Measurements from ENCODE around the gene FOXP3.

DNA sequence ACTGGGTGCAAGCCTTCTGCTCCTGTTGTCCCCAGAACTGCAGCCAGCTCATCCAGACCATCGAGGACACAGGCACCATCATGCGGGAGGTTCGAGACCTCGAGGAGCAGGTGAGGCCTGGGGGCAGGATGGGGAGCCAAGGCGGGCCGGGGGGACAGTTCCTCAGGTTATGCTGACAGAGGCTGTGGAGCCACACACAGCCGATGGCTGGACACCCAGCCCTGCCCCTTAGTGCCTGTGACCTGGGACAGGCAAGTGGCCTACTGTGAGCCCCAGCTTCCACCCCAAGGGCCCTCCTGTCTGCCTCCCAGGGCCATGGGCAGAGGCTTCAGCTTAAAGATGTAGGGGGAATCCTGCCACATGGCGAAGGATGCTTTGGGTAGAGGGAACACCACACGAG, 14.9 kb downstream of the FOXP3 start:
- TF ChIP-seq, protein P1, sequence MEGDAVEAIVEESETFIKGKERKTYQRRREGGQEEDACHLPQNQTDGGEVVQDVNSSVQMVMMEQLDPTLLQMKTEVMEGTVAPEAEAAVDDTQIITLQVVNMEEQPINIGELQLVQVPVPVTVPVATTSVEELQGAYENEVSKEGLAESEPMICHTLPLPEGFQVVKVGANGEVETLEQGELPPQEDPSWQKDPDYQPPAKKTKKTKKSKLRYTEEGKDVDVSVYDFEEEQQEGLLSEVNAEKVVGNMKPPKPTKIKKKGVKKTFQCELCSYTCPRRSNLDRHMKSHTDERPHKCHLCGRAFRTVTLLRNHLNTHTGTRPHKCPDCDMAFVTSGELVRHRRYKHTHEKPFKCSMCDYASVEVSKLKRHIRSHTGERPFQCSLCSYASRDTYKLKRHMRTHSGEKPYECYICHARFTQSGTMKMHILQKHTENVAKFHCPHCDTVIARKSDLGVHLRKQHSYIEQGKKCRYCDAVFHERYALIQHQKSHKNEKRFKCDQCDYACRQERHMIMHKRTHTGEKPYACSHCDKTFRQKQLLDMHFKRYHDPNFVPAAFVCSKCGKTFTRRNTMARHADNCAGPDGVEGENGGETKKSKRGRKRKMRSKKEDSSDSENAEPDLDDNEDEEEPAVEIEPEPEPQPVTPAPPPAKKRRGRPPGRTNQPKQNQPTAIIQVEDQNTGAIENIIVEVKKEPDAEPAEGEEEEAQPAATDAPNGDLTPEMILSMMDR (IDR thresholded peaks at IDR 0.05; ENCODE audit: borderline replicate concordance, extremely low read depth, low read length, poor library complexity, severe bottlenecking), result no peak
- TF ChIP-seq EZH2 (IDR thresholded peaks at IDR 0.05; ENCODE audit: borderline replicate concordance, low read depth, low read length, severe bottlenecking), result no peak
